PFSK-1 (cell line): ENCODE results near the gene TMEM31.
A peak's percentile ranks its signal among the peaks of the same experiment; 100 is the strongest.

Experiments
- FOXP2 ChIP-seq: optimal IDR thresholded peaks from 2 replicates; pipeline ENCODE3; 2011; ENCODE audit warnings: borderline replicate concordance, control low read depth, inconsistent platforms; ENCODE audit not compliant: insufficient read depth; ENCODE audit errors: extremely low read length, extremely low read depth
- POLR2AphosphoS5 ChIP-seq: IDR thresholded peaks from 2 replicates; pipeline ENCODE4 v1.6.1; 2012; ENCODE audit warnings: low read depth, mild to moderate bottlenecking, control low read depth, low read length, moderate library complexity
- SIN3A ChIP-seq: IDR thresholded peaks from 2 replicates; pipeline ENCODE4 v1.6.1; 2012; ENCODE audit warnings: mild to moderate bottlenecking, low read length, moderate library complexity, borderline replicate concordance; ENCODE audit not compliant: insufficient read depth
- TAF1 ChIP-seq: IDR thresholded peaks from 2 replicates; pipeline ENCODE4 v1.6.1; 2012; ENCODE audit warnings: low read length, control low read depth, borderline replicate concordance; ENCODE audit not compliant: insufficient read depth
- TF ChIP-seq, protein P1 (sequence below), 2 experiments: IDR thresholded peaks; 2 replicates each; pipeline versions ENCODE4 v1.6.1 to v1.8.0; 2011 to 2012; ENCODE audit warnings: low read depth in 2 of 2, low read length in 2 of 2, control low read depth in 1 of 2, inconsistent platforms in 1 of 2, mild to moderate bottlenecking in 1 of 2, moderate library complexity in 1 of 2; ENCODE audit not compliant: insufficient read depth in 1 of 2

The TMEM31 gene

DNA sequence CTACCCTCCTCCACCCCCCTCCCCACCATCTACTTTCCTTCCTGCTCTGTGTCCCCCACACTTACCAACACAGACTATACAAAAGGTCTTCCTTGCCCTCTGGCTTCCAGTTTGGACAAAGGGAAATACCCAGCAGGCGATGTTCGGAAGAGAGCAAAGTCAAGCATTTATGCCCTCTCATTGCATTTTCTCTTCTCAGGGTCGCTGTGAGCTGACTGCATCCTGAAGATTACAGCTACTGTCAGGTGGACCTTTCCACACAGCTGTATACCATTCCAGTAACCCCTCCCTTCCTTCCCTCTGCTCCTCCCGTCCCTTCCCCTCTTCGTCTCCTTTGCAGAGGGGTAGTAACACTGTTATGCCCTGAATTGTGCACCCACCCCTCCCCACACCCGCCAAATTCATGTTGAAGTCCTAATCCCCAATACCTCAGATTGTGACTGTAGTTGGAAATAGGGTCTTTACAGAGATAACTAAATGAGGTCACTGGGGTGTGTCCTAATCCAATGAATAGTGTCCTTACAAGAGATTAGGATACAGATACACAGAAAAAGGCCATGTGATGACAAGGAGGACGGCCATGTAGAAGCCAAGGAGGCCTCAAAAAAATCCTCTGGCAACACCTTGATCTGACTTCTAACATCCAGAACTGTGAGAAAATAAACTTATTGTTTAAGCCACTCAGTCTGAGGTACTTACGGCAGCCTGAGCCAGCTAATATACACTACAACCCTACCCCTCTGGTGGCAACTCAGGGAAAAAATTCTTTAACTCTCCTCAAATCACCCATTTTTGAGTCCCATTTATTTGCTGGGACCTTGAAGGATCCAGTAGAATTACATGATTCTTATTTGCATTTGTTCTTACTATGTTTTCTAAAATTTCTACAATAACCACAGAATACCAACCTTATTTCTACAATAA lies 35.9 kb upstream of the TMEM31 start:
- no peak for TF ChIP-seq TAF1
- TF ChIP-seq, protein P1, sequence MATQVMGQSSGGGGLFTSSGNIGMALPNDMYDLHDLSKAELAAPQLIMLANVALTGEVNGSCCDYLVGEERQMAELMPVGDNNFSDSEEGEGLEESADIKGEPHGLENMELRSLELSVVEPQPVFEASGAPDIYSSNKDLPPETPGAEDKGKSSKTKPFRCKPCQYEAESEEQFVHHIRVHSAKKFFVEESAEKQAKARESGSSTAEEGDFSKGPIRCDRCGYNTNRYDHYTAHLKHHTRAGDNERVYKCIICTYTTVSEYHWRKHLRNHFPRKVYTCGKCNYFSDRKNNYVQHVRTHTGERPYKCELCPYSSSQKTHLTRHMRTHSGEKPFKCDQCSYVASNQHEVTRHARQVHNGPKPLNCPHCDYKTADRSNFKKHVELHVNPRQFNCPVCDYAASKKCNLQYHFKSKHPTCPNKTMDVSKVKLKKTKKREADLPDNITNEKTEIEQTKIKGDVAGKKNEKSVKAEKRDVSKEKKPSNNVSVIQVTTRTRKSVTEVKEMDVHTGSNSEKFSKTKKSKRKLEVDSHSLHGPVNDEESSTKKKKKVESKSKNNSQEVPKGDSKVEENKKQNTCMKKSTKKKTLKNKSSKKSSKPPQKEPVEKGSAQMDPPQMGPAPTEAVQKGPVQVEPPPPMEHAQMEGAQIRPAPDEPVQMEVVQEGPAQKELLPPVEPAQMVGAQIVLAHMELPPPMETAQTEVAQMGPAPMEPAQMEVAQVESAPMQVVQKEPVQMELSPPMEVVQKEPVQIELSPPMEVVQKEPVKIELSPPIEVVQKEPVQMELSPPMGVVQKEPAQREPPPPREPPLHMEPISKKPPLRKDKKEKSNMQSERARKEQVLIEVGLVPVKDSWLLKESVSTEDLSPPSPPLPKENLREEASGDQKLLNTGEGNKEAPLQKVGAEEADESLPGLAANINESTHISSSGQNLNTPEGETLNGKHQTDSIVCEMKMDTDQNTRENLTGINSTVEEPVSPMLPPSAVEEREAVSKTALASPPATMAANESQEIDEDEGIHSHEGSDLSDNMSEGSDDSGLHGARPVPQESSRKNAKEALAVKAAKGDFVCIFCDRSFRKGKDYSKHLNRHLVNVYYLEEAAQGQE (IDR thresholded peaks at IDR 0.05; ENCODE audit: insufficient read depth in 1 of 2, low read depth in 2 of 2, low read length in 2 of 2): no peak
- TF ChIP-seq POLR2AphosphoS5: no peak; the same call in 1 of the 2 replicates
- no peak for TF ChIP-seq FOXP2
- no peak for TF ChIP-seq SIN3A

GRCh38 chrX:103678199-103678993 lies 32.3 kb upstream of the TMEM31 start:
- TF ChIP-seq TAF1: no peak
- TF ChIP-seq POLR2AphosphoS5: peak; percentile 33; the same call in 1 of the 2 replicates

DNA sequence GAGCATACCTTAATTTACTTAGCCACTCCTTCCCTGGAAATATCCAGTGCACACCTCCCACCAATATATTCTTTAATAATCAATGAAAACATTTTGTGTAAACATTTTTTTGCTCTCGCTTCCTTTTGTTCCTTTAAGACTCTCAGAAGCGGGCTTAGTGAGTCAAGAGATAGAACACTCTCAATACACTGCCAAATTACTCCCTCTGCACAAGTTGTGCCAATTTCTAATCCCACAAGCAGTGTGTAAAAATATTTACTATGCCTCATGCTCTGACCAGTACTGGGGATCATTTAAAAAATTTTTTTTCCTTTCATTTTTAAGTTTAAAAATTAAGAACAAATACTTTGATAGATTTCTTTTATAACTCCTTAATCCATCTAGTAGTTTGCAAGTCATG lies 29.3 kb upstream of the TMEM31 start:
- TF ChIP-seq SIN3A (no peak), TAF1 (no peak), POLR2AphosphoS5 (no peak), FOXP2 (no peak)
- TF ChIP-seq, protein P1 (IDR thresholded peaks at IDR 0.05; ENCODE audit: insufficient read depth in 1 of 2, low read depth in 2 of 2, low read length in 2 of 2): no peak

GRCh38 chrX:103685396-103685795 lies 25.3 kb upstream of the TMEM31 start:
- TF ChIP-seq, protein P1 (IDR thresholded peaks at IDR 0.05; ENCODE audit: insufficient read depth in 1 of 2, low read depth in 2 of 2, low read length in 2 of 2): no peak
- no peak for TF ChIP-seq TAF1
- no peak for TF ChIP-seq POLR2AphosphoS5
- no peak for TF ChIP-seq SIN3A
- no peak for TF ChIP-seq FOXP2

- peak; percentile 87; the same call in 1 of the 2 replicates for TF ChIP-seq TAF1
- TF ChIP-seq, protein P1 (IDR thresholded peaks at IDR 0.05; ENCODE audit: insufficient read depth in 1 of 2, low read depth in 2 of 2, low read length in 2 of 2): no peak
- TF ChIP-seq SIN3A: no peak
- peak; percentile 89 for TF ChIP-seq POLR2AphosphoS5
- TF ChIP-seq FOXP2: no peak
These were observed 24.3 kb upstream of the TMEM31 start, which contains the start of gene MORF4L2 for GRCh38 chrX:103686199-103687072. Gene MORF4L2, minus strand, starts transcription at chrX:103686699. Its CDS starts 9,672 bp downstream, at chrX:103677027.
